GM23338 (cell line): Measurements from ENCODE around the gene CNTNAP2. TPM values are rescaled to one million over a fixed set of nuclear protein-coding genes. Genes with fewer than 3 reads are reported as not detected.

Source experiments
- ATAC-seq: fragments of 200-7000 bp; cut with Tn5 transposase; 3 replicates; pipeline ENCODE4 v1.9.1; 2020
- DNase-seq: peaks from one replicate; pipeline ENCODE4 v3.0.0-alpha.2; 2015; ENCODE audit warnings: low spot score
- H2AFZ ChIP-seq: fragments of 200-600 bp; sonication (generic); 2 replicates; pipeline ENCODE4 v1.8.0; 2016; ENCODE audit warnings: antibody characterized with exemption, mild to moderate bottlenecking, moderate library complexity
- H3F3A ChIP-seq: fragments of 200-600 bp; sonication (generic); replicated peaks from 2 replicates; pipeline ENCODE4 v1.8.0; 2017; ENCODE audit warnings: antibody characterized with exemption, mixed run types, low read depth
- H3K27ac ChIP-seq: fragments of 200-600 bp; sonication (generic); 2 replicates; pipeline ENCODE4 v1.6.1; 2016; ENCODE audit warnings: low read depth
- H3K27me3 ChIP-seq: fragments of 200-600 bp; sonication (generic); 2 replicates; pipeline ENCODE4 v1.8.0; 2016; ENCODE audit warnings: mild to moderate bottlenecking, mixed run types, moderate library complexity; ENCODE audit not compliant: insufficient read depth
- H3K36me3 ChIP-seq: fragments of 200-600 bp; sonication (generic); 2 replicates; pipeline ENCODE4 v1.8.0; 2016; ENCODE audit warnings: mild to moderate bottlenecking; ENCODE audit not compliant: insufficient read depth
- H3K4me1 ChIP-seq: fragments of 200-600 bp; sonication (generic); 2 replicates; pipeline ENCODE4 v1.8.0; 2016; ENCODE audit warnings: mild to moderate bottlenecking, moderate library complexity; ENCODE audit not compliant: insufficient read depth
- H3K4me2 ChIP-seq: fragments of 200-600 bp; sonication (generic); 2 replicates; pipeline ENCODE4 v1.7.1; 2017; ENCODE audit warnings: mixed run types
- H3K4me3 ChIP-seq: fragments of 200-600 bp; sonication (generic); 2 replicates; pipeline ENCODE4 v1.6.1; 2016; ENCODE audit warnings: mixed run types
- H3K79me2 ChIP-seq: fragments of 200-600 bp; sonication (generic); replicated peaks from 2 replicates; pipeline ENCODE4 v1.8.0; 2017; ENCODE audit warnings: mild to moderate bottlenecking; ENCODE audit not compliant: insufficient read depth
- H3K9me2 ChIP-seq: fragments of 200-600 bp; sonication (generic); 2 replicates; pipeline ENCODE4 v1.8.0; 2017; ENCODE audit not compliant: insufficient read depth
- H4K20me1 ChIP-seq: fragments of 200-600 bp; sonication (generic); replicated peaks from 2 replicates; pipeline ENCODE4 v1.8.0; 2017; ENCODE audit warnings: mild to moderate bottlenecking; ENCODE audit not compliant: insufficient read depth
- H3K27ac Mint-ChIP-seq: 2 replicates; pipeline ENCODE4 v1.8.0; 2020; ENCODE audit warnings: inconsistent platforms, mild to moderate bottlenecking, moderate library complexity, mixed read lengths
- H3K27me3 Mint-ChIP-seq: 3 replicates; pipeline ENCODE4 v1.8.0; 2022; ENCODE audit warnings: low read depth, mild to moderate bottlenecking, moderate library complexity, mixed read lengths, inconsistent platforms; ENCODE audit not compliant: insufficient read depth, poor library complexity
- H3K36me3 Mint-ChIP-seq: 3 replicates; pipeline ENCODE4 v1.8.0; 2021; ENCODE audit warnings: low read depth, mild to moderate bottlenecking, inconsistent platforms, moderate library complexity, mixed read lengths
- H3K4me1 Mint-ChIP-seq: 3 replicates; pipeline ENCODE4 v1.8.0; 2020; ENCODE audit warnings: mild to moderate bottlenecking, inconsistent platforms, mixed read lengths
- H3K4me3 Mint-ChIP-seq: 3 replicates; pipeline ENCODE4 v1.8.0; 2021; ENCODE audit warnings: moderate library complexity, mild to moderate bottlenecking, inconsistent platforms, mixed read lengths
- H3K9me3 Mint-ChIP-seq: 3 replicates; pipeline ENCODE4 v1.8.0; 2020; ENCODE audit warnings: moderate library complexity, mild to moderate bottlenecking, inconsistent platforms, mixed read lengths
- CREB1 ChIP-seq: fragments of 250-450 bp; sonication (Bioruptor Pico); IDR thresholded peaks from 2 replicates; pipeline ENCODE4 v1.5.0; 2020; ENCODE audit warnings: low read depth, mild to moderate bottlenecking, moderate library complexity
- EZH2 ChIP-seq: fragments of 200-600 bp; sonication (generic); IDR thresholded peaks from one replicate; pipeline ENCODE4 v1.8.0; 2017; ENCODE audit warnings: antibody characterized with exemption, mild to moderate bottlenecking, low read depth; ENCODE audit not compliant: unreplicated experiment
- EZH2phosphoT487 ChIP-seq: fragments of 200-600 bp; sonication (generic); IDR thresholded peaks from one replicate; pipeline ENCODE4 v1.8.1; 2018; ENCODE audit warnings: antibody characterized with exemption; ENCODE audit not compliant: unreplicated experiment
- NANOG ChIP-seq: IDR thresholded peaks from 2 replicates; pipeline ENCODE4 v1.6.1; 2016; ENCODE audit warnings: antibody characterized with exemption, borderline replicate concordance
- POLR2AphosphoS5 ChIP-seq: IDR thresholded peaks from 2 replicates; pipeline ENCODE4 v1.6.1; 2016; ENCODE audit warnings: antibody characterized with exemption, low read depth
- STAT1 ChIP-seq: IDR thresholded peaks from one replicate; pipeline ENCODE4 v1.6.1; 2016; ENCODE audit warnings: antibody characterized with exemption; ENCODE audit not compliant: unreplicated experiment
- ZNF114 ChIP-seq: fragments of 250-450 bp; sonication (Bioruptor Pico); IDR thresholded peaks from 2 replicates; pipeline ENCODE4 v1.5.0; 2020; ENCODE audit warnings: mild to moderate bottlenecking, moderate library complexity
- ZNF331 ChIP-seq: fragments of 250-450 bp; sonication (Bioruptor Pico); IDR thresholded peaks from 2 replicates; pipeline ENCODE4 v1.5.0; 2020; ENCODE audit warnings: low read depth, mild to moderate bottlenecking, moderate library complexity
- polyA plus RNA-seq: library from polyadenylated mRNA; unstranded; fragments of >200 nt; fragmentation: Nextera tagmentation; extraction: Ambion mirVana; gene quantifications from 2 replicates; pipeline ENCODE4 v1.2.1, GENCODE V29; 2016
- total RNA-seq: library from RNA; depleted of rRNA; stranded (reverse); fragments of >200 nt; shearing (Covaris generic); gene quantifications from 2 replicates; pipeline ENCODE4 v1.2.3, GENCODE V29; 2014
- TF ChIP-seq, protein P1 (sequence below): fragments of 250-450 bp; sonication (Bioruptor Pico); IDR thresholded peaks from 2 replicates; pipeline ENCODE4 v1.5.0; 2020; ENCODE audit warnings: mild to moderate bottlenecking, moderate library complexity
- TF ChIP-seq, protein P2 (sequence below): IDR thresholded peaks from 2 replicates; pipeline ENCODE4 v1.6.1; 2016; ENCODE audit warnings: antibody characterized with exemption
- TF ChIP-seq, protein P3 (sequence below): IDR thresholded peaks from one replicate; pipeline ENCODE4 v1.6.1; 2018; ENCODE audit warnings: antibody characterized with exemption; ENCODE audit not compliant: unreplicated experiment

CNTNAP2 gene
- total and polyA plus RNA-seq, 2 experiments from 2014 or later: 38.2 to 61.3 TPM

DNA sequence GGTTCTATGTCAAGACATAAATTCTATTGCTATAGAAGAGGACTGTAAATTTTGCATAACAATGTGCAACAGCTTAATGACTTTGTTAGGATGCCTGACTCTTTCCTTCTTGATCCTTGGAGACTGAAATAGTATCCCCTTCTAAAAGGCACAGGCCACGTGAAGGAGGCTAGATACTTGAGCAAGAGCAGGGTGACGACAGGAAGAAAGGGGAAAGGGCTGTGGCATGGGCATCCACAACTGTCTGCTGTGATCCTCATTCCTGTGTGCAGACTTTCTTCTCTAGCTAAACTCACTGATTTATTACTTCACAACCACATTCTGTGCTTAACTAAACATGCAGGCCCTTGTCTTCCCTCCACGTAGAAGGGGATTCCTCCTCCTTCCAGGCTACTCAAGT lies 1362.2 kb downstream of the CNTNAP2 start:
- Histone ChIP-seq H3K36me3 (no peaks in the 10 kb centered on the region), H3K79me2 (no peaks in the 10 kb centered on the region), H3K4me3 (no peak overlapping the region), H2AFZ (no peak overlapping the region), H3K9me2 (no peaks in the 10 kb centered on the region), H3F3A (no peaks in the 10 kb centered on the region), H3K27me3 (no peaks in the 10 kb centered on the region), H3K4me2 (no peak overlapping the region), H4K20me1 (no peaks in the 10 kb centered on the region), H3K27ac (no peak overlapping the region), H3K4me1 (no peaks in the 10 kb centered on the region)
- H3K27me3 Mint-ChIP-seq: peaks cover 2% of the 10 kb centered on the region
- peaks cover 5% of the 10 kb centered on the region; the same call in 2 of the 3 replicates for H3K4me1 Mint-ChIP-seq
- DNase-seq (peak; percentile 6), ATAC-seq (no peak)
- TF ChIP-seq, protein P1, sequence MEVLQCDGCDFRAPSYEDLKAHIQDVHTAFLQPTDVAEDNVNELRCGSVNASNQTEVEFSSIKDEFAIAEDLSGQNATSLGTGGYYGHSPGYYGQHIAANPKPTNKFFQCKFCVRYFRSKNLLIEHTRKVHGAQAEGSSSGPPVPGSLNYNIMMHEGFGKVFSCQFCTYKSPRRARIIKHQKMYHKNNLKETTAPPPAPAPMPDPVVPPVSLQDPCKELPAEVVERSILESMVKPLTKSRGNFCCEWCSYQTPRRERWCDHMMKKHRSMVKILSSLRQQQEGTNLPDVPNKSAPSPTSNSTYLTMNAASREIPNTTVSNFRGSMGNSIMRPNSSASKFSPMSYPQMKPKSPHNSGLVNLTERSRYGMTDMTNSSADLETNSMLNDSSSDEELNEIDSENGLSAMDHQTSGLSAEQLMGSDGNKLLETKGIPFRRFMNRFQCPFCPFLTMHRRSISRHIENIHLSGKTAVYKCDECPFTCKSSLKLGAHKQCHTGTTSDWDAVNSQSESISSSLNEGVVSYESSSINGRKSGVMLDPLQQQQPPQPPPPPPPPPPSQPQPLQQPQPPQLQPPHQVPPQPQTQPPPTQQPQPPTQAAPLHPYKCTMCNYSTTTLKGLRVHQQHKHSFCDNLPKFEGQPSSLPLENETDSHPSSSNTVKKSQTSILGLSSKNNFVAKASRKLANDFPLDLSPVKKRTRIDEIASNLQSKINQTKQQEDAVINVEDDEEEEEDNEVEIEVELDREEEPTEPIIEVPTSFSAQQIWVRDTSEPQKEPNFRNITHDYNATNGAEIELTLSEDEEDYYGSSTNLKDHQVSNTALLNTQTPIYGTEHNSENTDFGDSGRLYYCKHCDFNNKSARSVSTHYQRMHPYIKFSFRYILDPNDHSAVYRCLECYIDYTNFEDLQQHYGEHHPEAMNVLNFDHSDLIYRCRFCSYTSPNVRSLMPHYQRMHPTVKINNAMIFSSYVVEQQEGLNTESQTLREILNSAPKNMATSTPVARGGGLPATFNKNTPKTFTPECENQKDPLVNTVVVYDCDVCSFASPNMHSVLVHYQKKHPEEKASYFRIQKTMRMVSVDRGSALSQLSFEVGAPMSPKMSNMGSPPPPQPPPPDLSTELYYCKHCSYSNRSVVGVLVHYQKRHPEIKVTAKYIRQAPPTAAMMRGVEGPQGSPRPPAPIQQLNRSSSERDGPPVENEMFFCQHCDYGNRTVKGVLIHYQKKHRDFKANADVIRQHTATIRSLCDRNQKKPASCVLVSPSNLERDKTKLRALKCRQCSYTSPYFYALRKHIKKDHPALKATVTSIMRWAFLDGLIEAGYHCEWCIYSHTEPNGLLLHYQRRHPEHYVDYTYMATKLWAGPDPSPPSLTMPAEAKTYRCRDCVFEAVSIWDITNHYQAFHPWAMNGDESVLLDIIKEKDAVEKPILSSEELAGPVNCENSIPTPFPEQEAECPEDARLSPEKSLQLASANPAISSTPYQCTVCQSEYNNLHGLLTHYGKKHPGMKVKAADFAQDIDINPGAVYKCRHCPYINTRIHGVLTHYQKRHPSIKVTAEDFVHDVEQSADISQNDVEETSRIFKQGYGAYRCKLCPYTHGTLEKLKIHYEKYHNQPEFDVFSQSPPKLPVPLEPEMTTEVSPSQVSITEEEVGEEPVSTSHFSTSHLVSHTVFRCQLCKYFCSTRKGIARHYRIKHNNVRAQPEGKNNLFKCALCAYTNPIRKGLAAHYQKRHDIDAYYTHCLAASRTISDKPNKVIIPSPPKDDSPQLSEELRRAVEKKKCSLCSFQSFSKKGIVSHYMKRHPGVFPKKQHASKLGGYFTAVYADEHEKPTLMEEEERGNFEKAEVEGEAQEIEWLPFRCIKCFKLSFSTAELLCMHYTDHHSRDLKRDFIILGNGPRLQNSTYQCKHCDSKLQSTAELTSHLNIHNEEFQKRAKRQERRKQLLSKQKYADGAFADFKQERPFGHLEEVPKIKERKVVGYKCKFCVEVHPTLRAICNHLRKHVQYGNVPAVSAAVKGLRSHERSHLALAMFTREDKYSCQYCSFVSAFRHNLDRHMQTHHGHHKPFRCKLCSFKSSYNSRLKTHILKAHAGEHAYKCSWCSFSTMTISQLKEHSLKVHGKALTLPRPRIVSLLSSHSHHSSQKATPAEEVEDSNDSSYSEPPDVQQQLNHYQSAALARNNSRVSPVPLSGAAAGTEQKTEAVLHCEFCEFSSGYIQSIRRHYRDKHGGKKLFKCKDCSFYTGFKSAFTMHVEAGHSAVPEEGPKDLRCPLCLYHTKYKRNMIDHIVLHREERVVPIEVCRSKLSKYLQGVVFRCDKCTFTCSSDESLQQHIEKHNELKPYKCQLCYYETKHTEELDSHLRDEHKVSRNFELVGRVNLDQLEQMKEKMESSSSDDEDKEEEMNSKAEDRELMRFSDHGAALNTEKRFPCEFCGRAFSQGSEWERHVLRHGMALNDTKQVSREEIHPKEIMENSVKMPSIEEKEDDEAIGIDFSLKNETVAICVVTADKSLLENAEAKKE (CRISPR knock-in tag): no peak
- TF ChIP-seq NANOG (no peak), STAT1 (no peak), EZH2 (no peak), CREB1 (no peak), ZNF331 (CRISPR knock-in tag) (no peak), EZH2phosphoT487 (no peak), ZNF114 (no peak), POLR2AphosphoS5 (no peak)
- TF ChIP-seq, protein P2, sequence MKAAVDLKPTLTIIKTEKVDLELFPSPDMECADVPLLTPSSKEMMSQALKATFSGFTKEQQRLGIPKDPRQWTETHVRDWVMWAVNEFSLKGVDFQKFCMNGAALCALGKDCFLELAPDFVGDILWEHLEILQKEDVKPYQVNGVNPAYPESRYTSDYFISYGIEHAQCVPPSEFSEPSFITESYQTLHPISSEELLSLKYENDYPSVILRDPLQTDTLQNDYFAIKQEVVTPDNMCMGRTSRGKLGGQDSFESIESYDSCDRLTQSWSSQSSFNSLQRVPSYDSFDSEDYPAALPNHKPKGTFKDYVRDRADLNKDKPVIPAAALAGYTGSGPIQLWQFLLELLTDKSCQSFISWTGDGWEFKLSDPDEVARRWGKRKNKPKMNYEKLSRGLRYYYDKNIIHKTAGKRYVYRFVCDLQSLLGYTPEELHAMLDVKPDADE: no peak
- TF ChIP-seq, protein P3, sequence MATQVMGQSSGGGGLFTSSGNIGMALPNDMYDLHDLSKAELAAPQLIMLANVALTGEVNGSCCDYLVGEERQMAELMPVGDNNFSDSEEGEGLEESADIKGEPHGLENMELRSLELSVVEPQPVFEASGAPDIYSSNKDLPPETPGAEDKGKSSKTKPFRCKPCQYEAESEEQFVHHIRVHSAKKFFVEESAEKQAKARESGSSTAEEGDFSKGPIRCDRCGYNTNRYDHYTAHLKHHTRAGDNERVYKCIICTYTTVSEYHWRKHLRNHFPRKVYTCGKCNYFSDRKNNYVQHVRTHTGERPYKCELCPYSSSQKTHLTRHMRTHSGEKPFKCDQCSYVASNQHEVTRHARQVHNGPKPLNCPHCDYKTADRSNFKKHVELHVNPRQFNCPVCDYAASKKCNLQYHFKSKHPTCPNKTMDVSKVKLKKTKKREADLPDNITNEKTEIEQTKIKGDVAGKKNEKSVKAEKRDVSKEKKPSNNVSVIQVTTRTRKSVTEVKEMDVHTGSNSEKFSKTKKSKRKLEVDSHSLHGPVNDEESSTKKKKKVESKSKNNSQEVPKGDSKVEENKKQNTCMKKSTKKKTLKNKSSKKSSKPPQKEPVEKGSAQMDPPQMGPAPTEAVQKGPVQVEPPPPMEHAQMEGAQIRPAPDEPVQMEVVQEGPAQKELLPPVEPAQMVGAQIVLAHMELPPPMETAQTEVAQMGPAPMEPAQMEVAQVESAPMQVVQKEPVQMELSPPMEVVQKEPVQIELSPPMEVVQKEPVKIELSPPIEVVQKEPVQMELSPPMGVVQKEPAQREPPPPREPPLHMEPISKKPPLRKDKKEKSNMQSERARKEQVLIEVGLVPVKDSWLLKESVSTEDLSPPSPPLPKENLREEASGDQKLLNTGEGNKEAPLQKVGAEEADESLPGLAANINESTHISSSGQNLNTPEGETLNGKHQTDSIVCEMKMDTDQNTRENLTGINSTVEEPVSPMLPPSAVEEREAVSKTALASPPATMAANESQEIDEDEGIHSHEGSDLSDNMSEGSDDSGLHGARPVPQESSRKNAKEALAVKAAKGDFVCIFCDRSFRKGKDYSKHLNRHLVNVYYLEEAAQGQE: no peak
- peaks cover 13% of the 10 kb centered on the region; the same call in 2 of the 3 replicates for H3K9me3 Mint-ChIP-seq
- H3K36me3 Mint-ChIP-seq: no peaks in the 10 kb centered on the region
- H3K4me3 Mint-ChIP-seq: no peak overlapping the region
- H3K27ac Mint-ChIP-seq: no peak overlapping the region
